ENCODE results near the gene ZFAND3.

The ZFAND3 gene

GRCh38 chr6:38136547-38136946 lies 317.0 kb downstream of the ZFAND3 start:
- H4K8ac ChIP-seq (ENCODE audit: low read length), result no peak overlapping the region
- H3K4me1 ChIP-seq (ENCODE audit: control insufficient read depth, insufficient read depth, low read depth, low read length), result peaks cover 3% of the 10 kb centered on the region
- no peak overlapping the region for H2BK120ac ChIP-seq (ENCODE audit: low read depth, low read length)
- H3K14ac ChIP-seq (ENCODE audit: low read length in 2 of 2), result peak overlapping the region in 1 of 2 experiments; percentile 44
- peaks cover 65% of the 10 kb centered on the region for H3K79me1 ChIP-seq (replicated peaks; ENCODE audit: low read length, poor library complexity, severe bottlenecking)
- 84% methylated on average over 4 of the region's 4 CpGs for whole genome bisulfite sequencing
- no peak overlapping the region for H4K91ac ChIP-seq (ENCODE audit: low read length)
- no peak overlapping the region for H3K23ac ChIP-seq (ENCODE audit: low read length in 2 of 2)
- no peaks in the 10 kb centered on the region for H3K27me3 ChIP-seq (ENCODE audit: control insufficient read depth in 1 of 2, insufficient read depth in 1 of 2, low read length in 2 of 2)
- H2BK12ac ChIP-seq (ENCODE audit: low read length in 2 of 2), result no peak overlapping the region
- H3K4me3 ChIP-seq (ENCODE audit: insufficient read depth in 1 of 2, low read depth in 1 of 2, low read length in 2 of 2), result no peak overlapping the region
- H3K9ac ChIP-seq (ENCODE audit: low read length), result no peak overlapping the region
- no peak overlapping the region for H2BK15ac ChIP-seq (ENCODE audit: low read depth, poor library complexity, severe bottlenecking)
- H2AFZ ChIP-seq (ENCODE audit: low read depth, low read length), result no peak overlapping the region
- no peak overlapping the region for H3K4me2 ChIP-seq (ENCODE audit: low read length, poor library complexity, severe bottlenecking)
- no peak overlapping the region for H2BK5ac ChIP-seq (ENCODE audit: low read depth, low read length, poor library complexity, severe bottlenecking)
- H3K9me3 ChIP-seq (ENCODE audit: control insufficient read depth, low read length), result no peaks in the 10 kb centered on the region
- H2AK5ac ChIP-seq (ENCODE audit: low read length, severe bottlenecking), result no peak overlapping the region
- no peak for DNase-seq
- H3K18ac ChIP-seq (ENCODE audit: low read depth in 1 of 2, low read length in 2 of 2), result peak overlapping the region in 1 of 2 experiments; percentile 22
- H3K27ac ChIP-seq (ENCODE audit: low read length, poor library complexity, severe bottlenecking), result no peak overlapping the region
- no peak overlapping the region for H3K4ac ChIP-seq (ENCODE audit: low read depth in 1 of 2, low read length in 2 of 2)
- H3K36me3 ChIP-seq (ENCODE audit: control insufficient read depth in 1 of 2, insufficient read depth in 2 of 2, low read depth in 1 of 2, low read length in 2 of 2), result peaks cover 11 to 33% of the 10 kb centered on the region in 2 experiments

- H2BK15ac ChIP-seq (ENCODE audit: low read depth, poor library complexity, severe bottlenecking), result no peak overlapping the region
- H4K91ac ChIP-seq (ENCODE audit: low read length), result no peak overlapping the region
- no peak overlapping the region for H3K14ac ChIP-seq (ENCODE audit: low read length in 2 of 2)
- no peak overlapping the region for H3K4ac ChIP-seq (ENCODE audit: low read depth in 1 of 2, low read length in 2 of 2)
- DNase-seq, result no peak
- H2BK120ac ChIP-seq (ENCODE audit: low read depth, low read length), result no peak overlapping the region
- H2BK12ac ChIP-seq (ENCODE audit: low read length in 2 of 2), result no peak overlapping the region
- H3K4me3 ChIP-seq (ENCODE audit: insufficient read depth in 1 of 2, low read depth in 1 of 2, low read length in 2 of 2), result no peak overlapping the region
- H3K18ac ChIP-seq (ENCODE audit: low read depth in 1 of 2, low read length in 2 of 2), result no peak overlapping the region
- H3K79me1 ChIP-seq (replicated peaks; ENCODE audit: low read length, poor library complexity, severe bottlenecking), result peaks cover 65% of the 10 kb centered on the region
- H2BK5ac ChIP-seq (ENCODE audit: low read depth, low read length, poor library complexity, severe bottlenecking), result no peak overlapping the region
- H3K9ac ChIP-seq (ENCODE audit: low read length), result no peak overlapping the region
- H3K4me2 ChIP-seq (ENCODE audit: low read length, poor library complexity, severe bottlenecking), result no peak overlapping the region
- whole genome bisulfite sequencing, result 93% methylated on average over 8 of the region's 8 CpGs
- H3K23ac ChIP-seq (ENCODE audit: low read length in 2 of 2), result no peak overlapping the region
- H2AFZ ChIP-seq (ENCODE audit: low read depth, low read length), result no peak overlapping the region
- H3K36me3 ChIP-seq (ENCODE audit: control insufficient read depth in 1 of 2, insufficient read depth in 2 of 2, low read depth in 1 of 2, low read length in 2 of 2), result peaks cover 19 to 33% of the 10 kb centered on the region in 2 experiments
- peaks cover 3% of the 10 kb centered on the region for H3K4me1 ChIP-seq (ENCODE audit: control insufficient read depth, insufficient read depth, low read depth, low read length)
- H3K27ac ChIP-seq (ENCODE audit: low read length, poor library complexity, severe bottlenecking), result no peak overlapping the region
- H2AK5ac ChIP-seq (ENCODE audit: low read length, severe bottlenecking), result no peak overlapping the region
- H3K9me3 ChIP-seq (ENCODE audit: control insufficient read depth, low read length), result no peaks in the 10 kb centered on the region
- H4K8ac ChIP-seq (ENCODE audit: low read length), result no peak overlapping the region
- no peaks in the 10 kb centered on the region for H3K27me3 ChIP-seq (ENCODE audit: control insufficient read depth in 1 of 2, insufficient read depth in 1 of 2, low read length in 2 of 2)
Measured at GRCh38 chr6:38137608-38138265, 318.2 kb downstream of the ZFAND3 start.

- Histone ChIP-seq H3K23ac (ENCODE audit: low read length in 2 of 2) (no peak overlapping the region), H4K8ac (ENCODE audit: low read length) (no peak overlapping the region), H3K9ac (ENCODE audit: low read length) (no peak overlapping the region), H3K4ac (ENCODE audit: low read depth in 1 of 2, low read length in 2 of 2) (no peak overlapping the region), H2AK5ac (ENCODE audit: low read length, severe bottlenecking) (no peak overlapping the region), H3K27ac (ENCODE audit: low read length, poor library complexity, severe bottlenecking) (no peak overlapping the region), H2BK120ac (ENCODE audit: low read depth, low read length) (no peak overlapping the region), H3K18ac (ENCODE audit: low read depth in 1 of 2, low read length in 2 of 2) (no peak overlapping the region), H4K91ac (ENCODE audit: low read length) (no peak overlapping the region), H3K9me3 (ENCODE audit: control insufficient read depth, low read length) (no peaks in the 10 kb centered on the region), H3K79me1 (replicated peaks; ENCODE audit: low read length, poor library complexity, severe bottlenecking) (peaks cover 67% of the 10 kb centered on the region), H2AFZ (ENCODE audit: low read depth, low read length) (no peak overlapping the region), H3K36me3 (ENCODE audit: control insufficient read depth in 1 of 2, insufficient read depth in 2 of 2, low read depth in 1 of 2, low read length in 2 of 2) (peaks cover 25 to 35% of the 10 kb centered on the region in 2 experiments), H3K27me3 (ENCODE audit: control insufficient read depth in 1 of 2, insufficient read depth in 1 of 2, low read length in 2 of 2) (no peaks in the 10 kb centered on the region), H2BK15ac (ENCODE audit: low read depth, poor library complexity, severe bottlenecking) (no peak overlapping the region), H3K4me3 (ENCODE audit: insufficient read depth in 1 of 2, low read depth in 1 of 2, low read length in 2 of 2) (no peak overlapping the region), H3K14ac (ENCODE audit: low read length in 2 of 2) (no peak overlapping the region), H2BK12ac (ENCODE audit: low read length in 2 of 2) (no peak overlapping the region), H3K4me2 (ENCODE audit: low read length, poor library complexity, severe bottlenecking) (no peak overlapping the region), H3K4me1 (ENCODE audit: control insufficient read depth, insufficient read depth, low read depth, low read length) (peaks cover 3% of the 10 kb centered on the region), H2BK5ac (ENCODE audit: low read depth, low read length, poor library complexity, severe bottlenecking) (no peak overlapping the region)
- DNase-seq, result no peak
- WGBS, result 90% methylated on average over 5 of the region's 5 CpGs
Measured at GRCh38 chr6:38138374-38138773, 318.8 kb downstream of the ZFAND3 start.

- no peaks in the 10 kb centered on the region for H3K27me3 ChIP-seq (ENCODE audit: control insufficient read depth in 1 of 2, insufficient read depth in 1 of 2, low read length in 2 of 2)
- peaks cover 23 to 36% of the 10 kb centered on the region in 2 experiments for H3K36me3 ChIP-seq (ENCODE audit: control insufficient read depth in 1 of 2, insufficient read depth in 2 of 2, low read depth in 1 of 2, low read length in 2 of 2)
- no peak overlapping the region for H4K8ac ChIP-seq (ENCODE audit: low read length)
- no peak overlapping the region for H2AK5ac ChIP-seq (ENCODE audit: low read length, severe bottlenecking)
- peaks cover 8% of the 10 kb centered on the region for H3K4me1 ChIP-seq (ENCODE audit: control insufficient read depth, insufficient read depth, low read depth, low read length)
- no peak overlapping the region for H2BK12ac ChIP-seq (ENCODE audit: low read length in 2 of 2)
- no peak overlapping the region for H3K14ac ChIP-seq (ENCODE audit: low read length in 2 of 2)
- 99% methylated on average over 3 of the region's 4 CpGs for WGBS
- H3K4me2 ChIP-seq (ENCODE audit: low read length, poor library complexity, severe bottlenecking), result no peak overlapping the region
- no peak for DNase-seq
- no peak overlapping the region for H3K18ac ChIP-seq (ENCODE audit: low read depth in 1 of 2, low read length in 2 of 2)
- no peak overlapping the region for H4K91ac ChIP-seq (ENCODE audit: low read length)
- H2BK5ac ChIP-seq (ENCODE audit: low read depth, low read length, poor library complexity, severe bottlenecking), result no peak overlapping the region
- H2BK120ac ChIP-seq (ENCODE audit: low read depth, low read length), result no peak overlapping the region
- H3K4me3 ChIP-seq (ENCODE audit: insufficient read depth in 1 of 2, low read depth in 1 of 2, low read length in 2 of 2), result no peak overlapping the region
- H2BK15ac ChIP-seq (ENCODE audit: low read depth, poor library complexity, severe bottlenecking), result no peak overlapping the region
- no peak overlapping the region for H3K9ac ChIP-seq (ENCODE audit: low read length)
- no peak overlapping the region for H2AFZ ChIP-seq (ENCODE audit: low read depth, low read length)
- H3K23ac ChIP-seq (ENCODE audit: low read length in 2 of 2), result no peak overlapping the region
- H3K9me3 ChIP-seq (ENCODE audit: control insufficient read depth, low read length), result no peaks in the 10 kb centered on the region
- H3K4ac ChIP-seq (ENCODE audit: low read depth in 1 of 2, low read length in 2 of 2), result no peak overlapping the region
- no peak overlapping the region for H3K27ac ChIP-seq (ENCODE audit: low read length, poor library complexity, severe bottlenecking)
- H3K79me1 ChIP-seq (replicated peaks; ENCODE audit: low read length, poor library complexity, severe bottlenecking), result peaks cover 65% of the 10 kb centered on the region
Measured at GRCh38 chr6:38141085-38141484, 321.6 kb downstream of the ZFAND3 start.
